Measurements from ENCODE around the gene CLEC3B.
A peak's percentile ranks its signal among the peaks of the same experiment; 100 is the strongest.

CLEC3B gene

GRCh38 chr3:45002139-45002660, 23.9 kb upstream of the CLEC3B start:
- Histone ChIP-seq H3K27me3 (ENCODE audit: control insufficient read depth in 5 of 5, insufficient read depth in 4 of 5, low read length in 5 of 5) (no peaks in the 10 kb centered on the region), H3K36me3 (ENCODE audit: control insufficient read depth in 5 of 5, insufficient read depth in 5 of 5, low read length in 5 of 5) (peaks cover 15 to 55% (median 36%) of the 10 kb centered on the region in 5 donors), H3K9ac (ENCODE audit: low read length in 5 of 5) (no peak overlapping the region), H3K4me1 (ENCODE audit: control insufficient read depth in 5 of 5, insufficient read depth in 5 of 5, low read length in 5 of 5) (peaks cover 4 to 24% (median 23%) of the 10 kb centered on the region in 5 donors), H3K27ac (ENCODE audit: low read depth, low read length) (peak overlapping the region; percentile 55), H3K9me3 (ENCODE audit: control insufficient read depth in 5 of 5, low read length in 5 of 5) (peaks cover 0 to 3% (median 0%) of the 10 kb centered on the region in 5 donors), H3K4me3 (ENCODE audit: low read depth in 1 of 5, low read length in 5 of 5) (no peak overlapping the region)

- Histone ChIP-seq H3K4me3 (ENCODE audit: low read depth in 1 of 5, low read length in 5 of 5) (no peak overlapping the region), H3K36me3 (ENCODE audit: control insufficient read depth in 5 of 5, insufficient read depth in 5 of 5, low read length in 5 of 5) (peaks cover 15 to 56% (median 37%) of the 10 kb centered on the region in 5 donors), H3K9ac (ENCODE audit: low read length in 5 of 5) (peak overlapping the region in 1 of 5 donors; percentile 30), H3K27ac (ENCODE audit: low read depth, low read length) (peak overlapping the region; percentile 55), H3K27me3 (ENCODE audit: control insufficient read depth in 5 of 5, insufficient read depth in 4 of 5, low read length in 5 of 5) (no peaks in the 10 kb centered on the region), H3K4me1 (ENCODE audit: control insufficient read depth in 5 of 5, insufficient read depth in 5 of 5, low read length in 5 of 5) (peaks cover 4 to 24% (median 23%) of the 10 kb centered on the region in 5 donors), H3K9me3 (ENCODE audit: control insufficient read depth in 5 of 5, low read length in 5 of 5) (peaks cover 0 to 3% (median 0%) of the 10 kb centered on the region in 5 donors)
These were observed 23.4 kb upstream of the CLEC3B start for GRCh38 chr3:45002720-45003119.

GRCh38 chr3:45003406-45003805, 22.7 kb upstream of the CLEC3B start:
- Histone ChIP-seq H3K4me1 (ENCODE audit: control insufficient read depth in 5 of 5, insufficient read depth in 5 of 5, low read length in 5 of 5) (peaks cover 4 to 24% (median 23%) of the 10 kb centered on the region in 5 donors), H3K27ac (ENCODE audit: low read depth, low read length) (peak overlapping the region; percentile 55), H3K9ac (ENCODE audit: low read length in 5 of 5) (no peak overlapping the region), H3K36me3 (ENCODE audit: control insufficient read depth in 5 of 5, insufficient read depth in 5 of 5, low read length in 5 of 5) (peaks cover 15 to 57% (median 35%) of the 10 kb centered on the region in 5 donors), H3K9me3 (ENCODE audit: control insufficient read depth in 5 of 5, low read length in 5 of 5) (peaks cover 0 to 3% (median 0%) of the 10 kb centered on the region in 5 donors), H3K27me3 (ENCODE audit: control insufficient read depth in 5 of 5, insufficient read depth in 4 of 5, low read length in 5 of 5) (no peaks in the 10 kb centered on the region), H3K4me3 (ENCODE audit: low read depth in 1 of 5, low read length in 5 of 5) (no peak overlapping the region)

- H3K27me3 ChIP-seq (ENCODE audit: control insufficient read depth in 5 of 5, insufficient read depth in 4 of 5, low read length in 5 of 5), result no peaks in the 10 kb centered on the region
- H3K27ac ChIP-seq (ENCODE audit: low read depth, low read length), result no peak overlapping the region
- H3K36me3 ChIP-seq (ENCODE audit: control insufficient read depth in 5 of 5, insufficient read depth in 5 of 5, low read length in 5 of 5), result peaks cover 15 to 56% (median 32%) of the 10 kb centered on the region in 5 donors
- peaks cover 4 to 24% (median 23%) of the 10 kb centered on the region in 5 donors for H3K4me1 ChIP-seq (ENCODE audit: control insufficient read depth in 5 of 5, insufficient read depth in 5 of 5, low read length in 5 of 5)
- H3K9me3 ChIP-seq (ENCODE audit: control insufficient read depth in 5 of 5, low read length in 5 of 5), result peaks cover 0 to 3% (median 0%) of the 10 kb centered on the region in 5 donors
- peak overlapping the region in 1 of 5 donors; percentile 23 for H3K4me3 ChIP-seq (ENCODE audit: low read depth in 1 of 5, low read length in 5 of 5)
- H3K9ac ChIP-seq (ENCODE audit: low read length in 5 of 5), result no peak overlapping the region
These were observed 22.2 kb upstream of the CLEC3B start for GRCh38 chr3:45003859-45004258.

- Histone ChIP-seq H3K4me3 (ENCODE audit: low read depth in 1 of 5, low read length in 5 of 5) (no peak overlapping the region), H3K9ac (ENCODE audit: low read length in 5 of 5) (no peak overlapping the region), H3K27me3 (ENCODE audit: control insufficient read depth in 5 of 5, insufficient read depth in 4 of 5, low read length in 5 of 5) (no peaks in the 10 kb centered on the region), H3K36me3 (ENCODE audit: control insufficient read depth in 5 of 5, insufficient read depth in 5 of 5, low read length in 5 of 5) (peaks cover 3 to 37% (median 18%) of the 10 kb centered on the region in 5 donors), H3K9me3 (ENCODE audit: control insufficient read depth in 5 of 5, low read length in 5 of 5) (peaks cover 0 to 3% (median 0%) of the 10 kb centered on the region in 5 donors), H3K4me1 (ENCODE audit: control insufficient read depth in 5 of 5, insufficient read depth in 5 of 5, low read length in 5 of 5) (peaks cover 11 to 39% (median 37%) of the 10 kb centered on the region in 5 donors), H3K27ac (ENCODE audit: low read depth, low read length) (no peak overlapping the region)
These were observed 19.0 kb upstream of the CLEC3B start for GRCh38 chr3:45007091-45007490.

- no peaks in the 10 kb centered on the region for H3K27me3 ChIP-seq (ENCODE audit: control insufficient read depth in 5 of 5, insufficient read depth in 4 of 5, low read length in 5 of 5)
- H3K4me1 ChIP-seq (ENCODE audit: control insufficient read depth in 5 of 5, insufficient read depth in 5 of 5, low read length in 5 of 5), result peaks cover 16 to 39% (median 37%) of the 10 kb centered on the region in 5 donors
- H3K9ac ChIP-seq (ENCODE audit: low read length in 5 of 5), result no peak overlapping the region
- H3K27ac ChIP-seq (ENCODE audit: low read depth, low read length), result no peak overlapping the region
- H3K36me3 ChIP-seq (ENCODE audit: control insufficient read depth in 5 of 5, insufficient read depth in 5 of 5, low read length in 5 of 5), result peaks cover 0 to 34% (median 18%) of the 10 kb centered on the region in 5 donors
- no peak overlapping the region for H3K4me3 ChIP-seq (ENCODE audit: low read depth in 1 of 5, low read length in 5 of 5)
- peaks cover 0 to 3% (median 0%) of the 10 kb centered on the region in 5 donors for H3K9me3 ChIP-seq (ENCODE audit: control insufficient read depth in 5 of 5, low read length in 5 of 5)
These were observed 18.0 kb upstream of the CLEC3B start for GRCh38 chr3:45008117-45008516.

- Histone ChIP-seq H3K9ac (ENCODE audit: low read length in 5 of 5) (no peak overlapping the region), H3K36me3 (ENCODE audit: control insufficient read depth in 5 of 5, insufficient read depth in 5 of 5, low read length in 5 of 5) (peaks cover 0 to 30% (median 18%) of the 10 kb centered on the region in 5 donors), H3K4me1 (ENCODE audit: control insufficient read depth in 5 of 5, insufficient read depth in 5 of 5, low read length in 5 of 5) (peaks cover 14 to 36% (median 30%) of the 10 kb centered on the region in 5 donors), H3K4me3 (ENCODE audit: low read depth in 1 of 5, low read length in 5 of 5) (no peak overlapping the region), H3K27me3 (ENCODE audit: control insufficient read depth in 5 of 5, insufficient read depth in 4 of 5, low read length in 5 of 5) (no peaks in the 10 kb centered on the region), H3K27ac (ENCODE audit: low read depth, low read length) (no peak overlapping the region), H3K9me3 (ENCODE audit: control insufficient read depth in 5 of 5, low read length in 5 of 5) (peaks cover 0 to 3% (median 0%) of the 10 kb centered on the region in 5 donors)
These were observed 16.2 kb upstream of the CLEC3B start for GRCh38 chr3:45009868-45010267.

- no peaks in the 10 kb centered on the region for H3K27me3 ChIP-seq (ENCODE audit: control insufficient read depth in 5 of 5, insufficient read depth in 4 of 5, low read length in 5 of 5)
- H3K27ac ChIP-seq (ENCODE audit: low read depth, low read length), result peak overlapping the region; percentile 80
- no peak overlapping the region for H3K4me3 ChIP-seq (ENCODE audit: low read depth in 1 of 5, low read length in 5 of 5)
- H3K9me3 ChIP-seq (ENCODE audit: control insufficient read depth in 5 of 5, low read length in 5 of 5), result no peaks in the 10 kb centered on the region
- peak overlapping the region in 3 of 5 donors; percentile 13 to 53 (median 36) for H3K9ac ChIP-seq (ENCODE audit: low read length in 5 of 5)
- H3K4me1 ChIP-seq (ENCODE audit: control insufficient read depth in 5 of 5, insufficient read depth in 5 of 5, low read length in 5 of 5), result peaks cover 14 to 36% (median 30%) of the 10 kb centered on the region in 5 donors
- H3K36me3 ChIP-seq (ENCODE audit: control insufficient read depth in 5 of 5, insufficient read depth in 5 of 5, low read length in 5 of 5), result peaks cover 0 to 23% (median 11%) of the 10 kb centered on the region in 5 donors
These were observed 15.2 kb upstream of the CLEC3B start for GRCh38 chr3:45010811-45011333.

- H3K4me3 ChIP-seq (ENCODE audit: low read depth in 1 of 5, low read length in 5 of 5), result peak overlapping the region in 3 of 5 donors; percentile 26 to 33 (median 31)
- H3K36me3 ChIP-seq (ENCODE audit: control insufficient read depth in 5 of 5, insufficient read depth in 5 of 5, low read length in 5 of 5), result peaks cover 0 to 20% (median 11%) of the 10 kb centered on the region in 5 donors
- H3K4me1 ChIP-seq (ENCODE audit: control insufficient read depth in 5 of 5, insufficient read depth in 5 of 5, low read length in 5 of 5), result peaks cover 14 to 42% (median 30%) of the 10 kb centered on the region in 5 donors
- no peaks in the 10 kb centered on the region for H3K9me3 ChIP-seq (ENCODE audit: control insufficient read depth in 5 of 5, low read length in 5 of 5)
- H3K27ac ChIP-seq (ENCODE audit: low read depth, low read length), result peak overlapping the region; percentile 80
- no peaks in the 10 kb centered on the region for H3K27me3 ChIP-seq (ENCODE audit: control insufficient read depth in 5 of 5, insufficient read depth in 4 of 5, low read length in 5 of 5)
- H3K9ac ChIP-seq (ENCODE audit: low read length in 5 of 5), result peak overlapping the region in 3 of 5 donors; percentile 36 to 53 (median 50)
These were observed 14.2 kb upstream of the CLEC3B start for GRCh38 chr3:45011756-45012508.
